ENCODE measurements around the gene EML6. TPM values are rescaled to one million over a fixed set of nuclear protein-coding genes. Genes with fewer than 3 reads are reported as not detected.

The EML6 gene
- total RNA-seq, 1 donor from 2014 or later, result 2.5 TPM

- H3K4me3 ChIP-seq, result no peak overlapping the region
- H3K27me3 ChIP-seq (ENCODE audit: low read depth), result no peaks in the 10 kb centered on the region
- no peaks in the 10 kb centered on the region for H3K9me3 ChIP-seq
- no peaks in the 10 kb centered on the region for H3K36me3 ChIP-seq
- no peak for TF ChIP-seq CTCF (IDR thresholded peaks at IDR 0.05)
- intact Hi-C loops (cut with DNase I), result no loop called here
- H3K27ac ChIP-seq, result no peak overlapping the region
- no peaks in the 10 kb centered on the region for H3K4me1 ChIP-seq
- DNase-seq (no peak), ATAC-seq (no peak)
Observed at GRCh38 chr2:54783349-54783748, 59.9 kb downstream of the EML6 start.

- Histone ChIP-seq H3K4me1 (no peaks in the 10 kb centered on the region), H3K4me3 (no peak overlapping the region), H3K36me3 (no peaks in the 10 kb centered on the region), H3K27me3 (ENCODE audit: low read depth) (no peaks in the 10 kb centered on the region), H3K27ac (no peak overlapping the region), H3K9me3 (no peaks in the 10 kb centered on the region)
- intact Hi-C loops (cut with DNase I), result no loop called here
- DNase-seq (no peak), ATAC-seq (no peak)
- TF ChIP-seq CTCF (IDR thresholded peaks at IDR 0.05), result no peak
Observed at GRCh38 chr2:54787270-54787669, 63.8 kb downstream of the EML6 start.

GRCh38 chr2:54787755-54788366 lies 64.4 kb downstream of the EML6 start:
- ATAC-seq, result no peak
- TF ChIP-seq CTCF (IDR thresholded peaks at IDR 0.05), result no peak

GRCh38 chr2:54789878-54790277 lies 66.4 kb downstream of the EML6 start:
- TF ChIP-seq CTCF (IDR thresholded peaks at IDR 0.05), result no peak
- H3K9me3 ChIP-seq, result no peaks in the 10 kb centered on the region
- DNase-seq, result no peak
- H3K4me1 ChIP-seq, result no peaks in the 10 kb centered on the region
- H3K27ac ChIP-seq, result no peak overlapping the region
- intact Hi-C loops (cut with DNase I), result no loop called here
- no peaks in the 10 kb centered on the region for H3K36me3 ChIP-seq
- no peak for ATAC-seq
- no peaks in the 10 kb centered on the region for H3K27me3 ChIP-seq (ENCODE audit: low read depth)
- no peak overlapping the region for H3K4me3 ChIP-seq

More at GRCh38 chr2:54787755-54788366, 64.4 kb downstream of the EML6 start:
- DNase-seq, result no peak
- Histone ChIP-seq H3K4me1 (no peaks in the 10 kb centered on the region), H3K4me3 (no peak overlapping the region), H3K27me3 (ENCODE audit: low read depth) (no peaks in the 10 kb centered on the region), H3K27ac (no peak overlapping the region), H3K36me3 (no peaks in the 10 kb centered on the region), H3K9me3 (no peaks in the 10 kb centered on the region)
- intact Hi-C loops (cut with DNase I), result no loop called here

GRCh38 chr2:54791831-54792230 lies 68.4 kb downstream of the EML6 start:
- no peak for TF ChIP-seq CTCF (IDR thresholded peaks at IDR 0.05)
- intact Hi-C loops (cut with DNase I), result no loop called here
- no peaks in the 10 kb centered on the region for H3K27me3 ChIP-seq (ENCODE audit: low read depth)
- H3K27ac ChIP-seq, result no peak overlapping the region
- no peaks in the 10 kb centered on the region for H3K36me3 ChIP-seq
- no peaks in the 10 kb centered on the region for H3K9me3 ChIP-seq
- H3K4me1 ChIP-seq, result no peaks in the 10 kb centered on the region
- DNase-seq (no peak), ATAC-seq (no peak)
- H3K4me3 ChIP-seq, result no peak overlapping the region
